Measurements from ENCODE around the gene INAVA.

Gene INAVA

DNA sequence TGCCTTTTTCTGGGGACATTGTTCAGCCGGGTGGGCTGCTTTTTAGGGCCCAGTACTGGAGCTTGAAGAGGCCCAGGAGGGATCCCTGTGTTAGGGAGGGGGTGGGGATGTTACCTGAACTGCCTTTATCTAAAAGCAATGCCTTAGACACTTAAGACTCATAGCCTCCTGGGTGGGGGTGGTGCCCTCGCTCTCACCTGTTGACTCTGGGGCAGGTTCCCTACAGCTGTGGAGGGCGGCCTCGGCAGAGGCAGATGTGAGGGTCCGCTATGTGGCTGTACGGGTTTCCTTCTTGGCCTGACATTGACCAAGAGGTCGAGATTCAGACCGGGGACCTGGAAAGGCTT lies 716 bp downstream of the INAVA start:
- no peak for DNase-seq
- H3K27ac ChIP-seq, result no peak overlapping the region
- no peaks in the 10 kb centered on the region for H3K27me3 ChIP-seq (replicated peaks)
- TF ChIP-seq, protein P1, sequence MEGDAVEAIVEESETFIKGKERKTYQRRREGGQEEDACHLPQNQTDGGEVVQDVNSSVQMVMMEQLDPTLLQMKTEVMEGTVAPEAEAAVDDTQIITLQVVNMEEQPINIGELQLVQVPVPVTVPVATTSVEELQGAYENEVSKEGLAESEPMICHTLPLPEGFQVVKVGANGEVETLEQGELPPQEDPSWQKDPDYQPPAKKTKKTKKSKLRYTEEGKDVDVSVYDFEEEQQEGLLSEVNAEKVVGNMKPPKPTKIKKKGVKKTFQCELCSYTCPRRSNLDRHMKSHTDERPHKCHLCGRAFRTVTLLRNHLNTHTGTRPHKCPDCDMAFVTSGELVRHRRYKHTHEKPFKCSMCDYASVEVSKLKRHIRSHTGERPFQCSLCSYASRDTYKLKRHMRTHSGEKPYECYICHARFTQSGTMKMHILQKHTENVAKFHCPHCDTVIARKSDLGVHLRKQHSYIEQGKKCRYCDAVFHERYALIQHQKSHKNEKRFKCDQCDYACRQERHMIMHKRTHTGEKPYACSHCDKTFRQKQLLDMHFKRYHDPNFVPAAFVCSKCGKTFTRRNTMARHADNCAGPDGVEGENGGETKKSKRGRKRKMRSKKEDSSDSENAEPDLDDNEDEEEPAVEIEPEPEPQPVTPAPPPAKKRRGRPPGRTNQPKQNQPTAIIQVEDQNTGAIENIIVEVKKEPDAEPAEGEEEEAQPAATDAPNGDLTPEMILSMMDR (IDR thresholded peaks at IDR 0.05; ENCODE audit: low read depth, low read length, missing control alignments), result no peak
- no peaks in the 10 kb centered on the region for H3K36me3 ChIP-seq (replicated peaks)
- H3K4me3 ChIP-seq (ENCODE audit: low read depth, low read length), result no peak overlapping the region
- in situ Hi-C loops (cut with HindIII; ENCODE audit: low pct_ligation_motif_present, low sequenced_read_pairs), result no loop called here

DNA sequence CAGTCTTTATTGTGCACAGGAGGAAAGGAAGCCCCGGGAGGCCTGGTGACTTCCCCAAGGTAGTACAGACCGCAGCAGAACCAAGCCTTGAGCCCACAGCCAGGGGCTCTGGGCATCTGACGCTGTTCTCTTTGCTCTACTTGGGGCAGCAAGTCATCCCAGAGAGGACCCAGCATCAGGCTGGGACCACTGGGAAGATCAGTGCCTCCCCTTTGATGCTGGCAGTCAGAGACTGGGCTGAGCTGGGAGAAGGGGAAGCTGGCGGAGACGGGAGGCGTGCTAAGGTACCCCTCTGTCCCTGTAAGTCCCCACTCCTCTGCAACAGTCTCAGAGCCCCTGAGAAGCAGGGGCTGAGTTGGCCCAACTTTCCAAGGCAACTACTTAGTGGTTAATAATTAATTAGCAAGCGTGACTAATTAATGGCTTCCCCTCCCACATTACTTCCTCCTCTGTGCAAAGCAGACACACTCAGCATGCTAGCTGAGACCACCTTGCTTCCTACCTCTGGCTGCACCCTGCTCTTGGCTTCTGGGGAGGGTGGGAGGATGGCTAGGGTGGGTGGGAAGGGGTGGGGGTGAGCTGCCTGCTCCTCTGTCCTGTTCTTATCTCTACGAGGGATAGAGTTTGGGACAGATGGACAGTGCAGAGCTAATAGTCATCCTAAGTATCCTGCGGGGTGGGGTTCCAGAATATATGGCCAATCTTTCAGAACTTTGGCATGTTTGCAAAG lies 1.3 kb downstream of the INAVA start:
- H3K36me3 ChIP-seq (replicated peaks), result no peaks in the 10 kb centered on the region
- no peaks in the 10 kb centered on the region for H3K27me3 ChIP-seq (replicated peaks)
- TF ChIP-seq, protein P1 (IDR thresholded peaks at IDR 0.05; ENCODE audit: low read depth, low read length, missing control alignments), result no peak
- no peak for DNase-seq
- H3K4me3 ChIP-seq (ENCODE audit: low read depth, low read length), result no peak overlapping the region
- H3K27ac ChIP-seq, result no peak overlapping the region
- in situ Hi-C loops (cut with HindIII; ENCODE audit: low pct_ligation_motif_present, low sequenced_read_pairs), result no loop called here

DNA sequence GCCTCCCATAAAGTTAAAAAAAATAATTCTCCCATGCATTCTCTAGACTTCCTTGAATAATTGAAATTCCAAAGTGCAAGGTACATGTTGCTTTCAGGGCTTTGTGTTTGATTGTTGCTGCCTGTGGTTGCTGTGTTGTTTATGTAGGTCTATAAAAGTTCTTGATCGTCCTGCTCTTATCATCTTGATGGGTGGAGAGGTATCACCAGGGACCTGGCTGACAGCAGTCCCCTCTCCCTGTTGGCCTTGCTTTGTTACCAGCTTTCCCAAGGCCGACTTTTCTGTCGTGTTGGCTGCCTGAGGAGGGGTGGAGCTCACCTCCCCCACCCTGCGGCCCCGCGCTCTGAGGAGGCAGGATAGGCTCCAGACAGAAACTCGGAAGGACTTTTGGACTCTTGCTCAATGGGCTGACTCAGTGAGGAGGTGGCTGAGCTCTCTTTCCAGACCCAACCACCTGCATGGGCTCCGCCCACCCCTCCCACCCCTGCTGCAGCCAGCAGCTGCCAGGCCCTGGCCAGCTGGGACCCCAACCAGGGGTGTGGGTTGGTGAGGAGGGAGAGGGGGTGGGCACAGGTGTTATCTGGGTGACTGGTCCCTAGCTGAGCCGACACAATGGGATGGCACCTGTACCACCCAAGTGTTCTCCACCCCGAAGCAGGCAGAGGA lies 2.0 kb downstream of the INAVA start:
- no peak overlapping the region for H3K27ac ChIP-seq
- H3K4me3 ChIP-seq (ENCODE audit: low read depth, low read length), result no peak overlapping the region
- no peaks in the 10 kb centered on the region for H3K36me3 ChIP-seq (replicated peaks)
- no peaks in the 10 kb centered on the region for H3K27me3 ChIP-seq (replicated peaks)
- in situ Hi-C loops (cut with HindIII; ENCODE audit: low pct_ligation_motif_present, low sequenced_read_pairs), result no loop called here
- no peak for DNase-seq
- TF ChIP-seq, protein P1 (IDR thresholded peaks at IDR 0.05; ENCODE audit: low read depth, low read length, missing control alignments), result no peak

DNA sequence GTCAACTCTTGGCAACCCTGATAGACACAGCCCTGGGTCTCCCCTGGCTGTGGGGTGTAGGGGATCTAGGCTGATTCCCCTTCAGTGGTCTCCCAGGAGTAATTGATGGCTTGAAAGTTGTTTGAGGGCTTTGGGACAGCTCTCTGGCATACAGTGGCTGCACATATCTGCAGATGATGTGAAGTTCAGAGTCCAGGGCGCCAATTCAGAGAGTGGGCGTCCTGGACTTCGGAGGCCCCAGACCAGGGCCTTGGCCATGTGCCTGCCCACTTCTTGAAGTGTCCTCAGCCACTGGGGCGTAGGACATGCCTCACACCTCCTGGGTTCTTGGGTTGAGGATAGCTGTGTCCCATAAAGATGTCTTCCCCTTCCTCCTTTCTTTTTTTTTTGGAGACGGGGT lies 2.6 kb downstream of the INAVA start:
- Histone ChIP-seq H3K27me3 (replicated peaks) (no peaks in the 10 kb centered on the region), H3K27ac (no peak overlapping the region), H3K36me3 (replicated peaks) (no peaks in the 10 kb centered on the region), H3K4me3 (ENCODE audit: low read depth, low read length) (no peak overlapping the region)
- in situ Hi-C loops (cut with HindIII; ENCODE audit: low pct_ligation_motif_present, low sequenced_read_pairs), result no loop called here
- no peak for DNase-seq
- TF ChIP-seq, protein P1 (IDR thresholded peaks at IDR 0.05; ENCODE audit: low read depth, low read length, missing control alignments), result no peak

DNA sequence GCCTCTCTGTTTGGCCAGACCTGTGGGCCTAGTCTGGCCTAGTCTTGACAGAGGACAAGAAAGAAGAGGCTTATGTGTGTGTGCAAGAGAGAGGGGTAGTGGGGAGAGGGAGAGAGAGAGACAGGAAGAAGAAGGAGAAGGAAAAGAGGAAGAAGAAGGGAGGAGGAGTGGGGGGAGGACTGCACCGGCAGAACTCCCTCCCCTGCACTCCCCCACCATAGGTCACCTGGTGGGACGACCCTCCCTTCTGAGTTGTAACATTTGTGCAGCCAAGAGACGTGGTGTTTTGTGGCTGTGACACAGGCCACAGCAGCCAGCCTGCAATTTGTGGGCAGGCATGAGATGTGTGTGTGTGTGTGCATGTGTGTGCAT lies 4.3 kb downstream of the INAVA start:
- Histone ChIP-seq H3K27ac (no peak overlapping the region), H3K36me3 (replicated peaks) (no peaks in the 10 kb centered on the region), H3K27me3 (replicated peaks) (no peaks in the 10 kb centered on the region), H3K4me3 (ENCODE audit: low read depth, low read length) (no peak overlapping the region)
- TF ChIP-seq, protein P1 (IDR thresholded peaks at IDR 0.05; ENCODE audit: low read depth, low read length, missing control alignments), result no peak
- in situ Hi-C loops (cut with HindIII; ENCODE audit: low pct_ligation_motif_present, low sequenced_read_pairs), result no loop called here
- DNase-seq, result no peak
